Stimulated activated naive CD4-positive, alpha-beta T cell (primary cell): ENCODE measurements around the gene METTL15.
"Not testable (repeated sequence)": the region's sequence is repeated elsewhere in the genome, so short reads cannot be mapped to it uniquely, and the experiment has no call there.

Source experiments
- DNase-seq, 6 experiments: peaks; one replicate each; lab custom pipeline; 2025; lab: John Stamatoyannopoulos, UW

The METTL15 gene

DNA sequence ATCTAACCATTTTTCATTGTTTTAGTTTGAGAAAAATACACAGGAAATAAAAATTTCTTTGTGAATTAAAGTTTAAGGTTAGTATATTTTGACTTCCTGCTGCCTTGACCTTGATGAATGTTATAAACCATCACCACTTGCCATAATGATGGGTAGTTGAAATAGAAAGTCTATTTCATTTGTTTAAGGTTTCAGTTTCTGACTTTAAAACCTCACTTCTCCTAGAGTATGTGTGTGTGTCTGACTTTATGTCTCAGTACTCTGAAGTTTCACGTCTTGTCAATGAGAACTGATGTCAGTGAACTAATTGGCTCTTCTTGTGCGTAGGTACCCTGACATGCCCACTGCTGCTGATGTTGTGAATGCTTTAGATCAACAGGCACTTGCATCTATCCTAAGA lies 188.2 kb downstream of the METTL15 start:
- no peak for DNase-seq

DNA sequence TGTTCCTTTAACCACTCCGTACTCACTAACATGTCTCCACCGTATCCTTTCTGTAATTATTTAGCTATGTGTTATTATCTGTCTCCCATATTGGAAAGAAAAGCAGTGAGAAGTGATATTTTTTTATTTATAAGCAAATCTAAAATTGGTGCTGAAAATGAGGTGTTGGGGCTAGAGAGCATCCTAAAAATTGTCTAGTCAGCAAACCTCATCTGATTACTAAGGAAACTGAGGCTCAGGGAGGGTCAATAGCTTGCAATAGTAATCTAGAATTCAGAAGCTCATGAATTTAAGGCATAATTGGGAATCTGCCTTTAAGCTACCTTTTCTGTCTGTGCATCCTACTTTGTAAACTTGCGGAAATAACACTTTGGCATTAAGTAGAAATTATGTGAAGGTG lies 190.0 kb downstream of the METTL15 start:
- DNase-seq, result no peak

DNA sequence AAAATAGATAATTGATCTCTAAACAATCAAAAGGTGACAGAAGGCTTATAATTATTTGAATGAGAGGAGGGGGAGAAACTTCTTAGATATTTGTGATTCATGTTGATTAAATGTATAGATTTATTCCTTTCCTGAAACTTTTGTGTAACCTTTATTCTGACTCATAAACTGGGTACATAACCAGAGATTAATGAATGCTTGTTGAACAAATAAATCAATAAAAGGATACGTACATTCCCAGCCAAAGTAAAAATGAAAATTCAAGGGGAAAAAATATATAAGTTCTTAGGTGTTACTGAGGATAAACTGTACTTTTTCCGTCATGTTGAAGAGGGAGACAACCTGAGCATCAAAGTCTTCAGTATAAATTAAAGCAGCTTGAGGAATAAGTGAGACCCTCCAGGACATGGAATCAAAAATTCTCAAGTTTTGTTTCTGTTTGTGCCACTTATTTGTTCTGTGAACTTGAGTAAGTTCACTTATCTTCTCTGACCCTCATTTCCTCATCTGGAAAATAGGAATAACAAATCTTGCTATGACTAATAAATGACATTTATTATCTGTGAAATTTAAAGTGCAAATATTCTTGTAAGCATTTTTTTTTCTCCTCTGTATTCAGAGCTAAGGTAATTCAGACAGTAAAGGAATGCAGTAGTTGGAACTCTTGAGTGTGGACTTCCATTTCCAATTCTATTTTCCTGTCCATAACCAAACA lies 195.4 kb downstream of the METTL15 start:
- DNase-seq, result no peak

DNA sequence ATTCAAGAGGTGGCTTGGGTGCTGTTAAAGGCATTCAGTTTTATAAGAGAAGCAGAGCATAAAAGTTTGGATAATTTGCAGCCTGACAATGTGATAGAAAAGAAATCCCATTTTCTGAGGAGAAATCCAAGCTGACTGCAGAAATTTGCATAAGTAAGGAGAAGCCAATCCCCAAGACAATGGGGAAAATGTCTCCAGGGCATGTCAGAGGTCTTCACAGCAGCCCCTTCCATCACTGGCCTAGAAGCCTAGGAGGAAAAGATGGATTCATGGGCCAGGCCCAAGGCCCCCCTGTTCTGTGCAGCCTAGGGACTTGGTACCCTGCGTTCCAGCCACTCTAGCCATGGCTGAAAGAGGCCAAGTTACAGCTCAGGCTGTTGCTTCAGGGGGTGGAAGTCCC lies 207.3 kb downstream of the METTL15 start:
- DNase-seq, result no peak

GRCh38 chr11:28318871-28319270 lies 210.7 kb downstream of the METTL15 start:
- no peak for DNase-seq

DNA sequence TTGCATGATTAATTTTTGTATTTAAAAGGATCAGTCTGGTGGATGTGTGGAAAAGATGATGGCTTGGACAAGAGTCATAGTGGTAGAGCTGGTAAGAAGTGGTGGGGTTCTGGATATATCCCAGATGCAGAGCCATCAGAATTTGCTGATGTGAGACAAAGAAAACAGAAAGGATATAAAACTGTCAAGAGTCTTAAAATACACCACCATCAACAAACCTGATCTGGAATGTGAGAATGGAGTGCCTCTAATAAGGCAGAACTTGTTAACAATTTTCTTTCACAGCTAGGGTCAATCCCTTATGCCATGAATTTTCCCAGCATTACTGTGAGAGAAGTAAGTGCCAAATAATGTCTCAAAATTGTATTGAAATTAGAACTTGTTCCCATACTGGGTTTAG lies 215.4 kb downstream of the METTL15 start:
- no peak for DNase-seq

DNA sequence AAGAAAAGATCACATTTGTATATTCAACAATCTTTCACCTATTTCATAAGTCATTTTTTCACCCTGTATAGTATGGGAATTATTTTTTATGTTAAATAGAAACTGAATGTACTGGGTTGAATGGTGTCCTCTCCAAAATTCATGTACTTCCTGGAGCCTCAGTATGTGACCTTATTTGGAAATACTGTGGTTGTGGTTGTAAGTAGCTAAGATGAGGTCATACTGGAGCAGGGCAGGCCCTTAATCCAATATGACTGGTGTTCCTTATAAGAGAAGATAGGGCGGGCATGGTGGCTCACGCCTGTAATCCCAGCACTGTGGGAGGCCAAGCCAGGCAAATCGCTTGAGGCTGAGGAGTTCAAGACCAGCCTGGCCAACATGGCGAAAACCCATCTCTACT lies 224.2 kb downstream of the METTL15 start:
- DNase-seq, result not testable (repeated sequence)

DNA sequence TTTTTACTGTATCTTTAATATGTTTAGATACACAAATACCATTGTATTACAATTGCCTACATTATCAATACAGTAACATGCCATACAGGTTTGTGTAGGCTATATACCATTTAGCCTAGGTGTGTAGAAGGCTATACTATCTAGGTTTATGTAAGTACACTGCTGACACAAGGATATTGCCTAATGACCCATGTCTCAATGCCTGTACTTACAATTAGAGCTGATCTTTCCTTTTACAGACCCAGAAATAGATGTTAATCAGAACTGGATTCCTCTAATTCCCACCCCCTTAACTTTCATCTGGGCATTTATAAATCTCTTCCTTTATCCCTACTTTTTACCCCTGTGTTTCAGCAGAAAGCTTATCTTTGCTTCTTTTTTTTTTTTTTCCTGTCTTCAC lies 229.5 kb downstream of the METTL15 start:
- no peak for DNase-seq

DNA sequence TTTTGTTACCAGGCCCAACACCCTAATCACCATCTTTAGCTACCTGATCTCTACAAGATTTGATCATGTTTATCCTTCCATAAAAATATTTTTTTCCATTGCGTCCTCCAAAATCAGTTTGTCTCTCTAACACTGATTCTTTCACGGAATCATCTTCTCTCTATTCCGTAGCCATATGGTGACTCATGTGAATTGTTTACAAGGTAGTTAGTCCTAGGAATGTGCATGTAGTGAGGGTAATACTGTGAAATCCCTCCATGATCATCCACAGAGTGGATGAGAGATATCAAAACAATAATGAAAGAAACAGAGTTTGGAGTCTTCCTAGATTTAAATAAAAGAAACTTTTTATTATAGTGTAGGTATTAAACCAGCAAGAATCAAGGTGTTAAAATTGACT lies 230.2 kb downstream of the METTL15 start:
- no peak for DNase-seq

DNA sequence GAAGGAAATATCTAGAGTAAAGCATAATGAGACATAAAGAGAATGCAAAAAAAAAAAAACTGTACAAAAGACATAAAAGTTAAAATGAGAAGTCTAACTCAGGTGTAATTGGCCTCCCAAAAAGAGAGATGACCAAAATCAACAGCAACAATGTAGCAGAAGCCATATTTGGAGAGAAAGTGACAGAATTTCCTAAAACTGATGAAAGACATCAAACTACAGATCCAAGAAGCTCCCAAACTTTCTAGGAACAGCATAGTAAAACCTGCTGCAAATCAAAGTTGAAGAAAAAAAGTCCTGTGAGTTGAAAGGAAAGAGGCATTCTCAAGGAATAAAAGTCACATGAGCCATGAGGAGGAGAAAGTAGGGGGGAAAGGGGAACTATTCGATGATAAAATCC lies 231.3 kb downstream of the METTL15 start:
- no peak for DNase-seq

DNA sequence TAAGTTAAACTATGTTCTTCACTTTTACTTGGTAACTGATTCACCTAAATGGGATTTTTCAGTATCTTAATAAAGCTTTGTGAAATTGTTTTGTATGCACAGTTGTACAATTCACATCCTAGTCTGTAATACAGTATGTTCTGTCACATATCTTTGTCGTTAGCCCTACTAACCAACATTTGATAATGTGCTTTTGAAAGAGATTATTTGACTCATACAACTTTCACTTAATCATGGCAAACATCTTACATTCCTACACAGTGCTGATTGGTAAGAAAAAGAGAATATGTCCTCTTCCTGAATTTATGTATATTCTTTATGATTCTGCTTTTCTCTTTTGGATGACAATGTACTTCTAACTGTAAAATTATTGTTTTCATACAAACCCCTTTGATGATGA lies 234.5 kb downstream of the METTL15 start:
- DNase-seq, result no peak

GRCh38 chr11:28343304-28344233 lies 235.4 kb downstream of the METTL15 start:
- DNase-seq, result no peak

GRCh38 chr11:28346209-28346608 lies 238.0 kb downstream of the METTL15 start:
- DNase-seq, result no peak

DNA sequence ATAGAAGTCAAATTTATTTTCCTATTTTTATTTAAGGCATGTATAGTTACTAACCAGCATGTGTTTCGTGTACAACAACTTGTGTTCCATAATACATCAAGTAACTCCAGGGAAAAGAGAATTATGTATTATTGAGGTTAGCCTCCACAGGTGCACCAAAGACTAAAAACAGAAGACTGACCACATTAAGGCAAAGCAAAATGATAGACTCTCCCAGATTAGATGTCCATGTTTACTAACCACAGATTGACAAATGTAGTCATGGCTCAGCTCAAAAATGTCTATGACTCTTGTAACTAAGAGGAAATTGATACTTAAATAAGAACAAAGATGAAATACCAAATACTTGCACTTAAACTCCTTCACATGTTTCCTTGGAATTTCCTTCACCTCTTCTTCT lies 238.5 kb downstream of the METTL15 start:
- DNase-seq, result no peak

GRCh38 chr11:28347371-28347770 lies 239.2 kb downstream of the METTL15 start:
- DNase-seq, result no peak

DNA sequence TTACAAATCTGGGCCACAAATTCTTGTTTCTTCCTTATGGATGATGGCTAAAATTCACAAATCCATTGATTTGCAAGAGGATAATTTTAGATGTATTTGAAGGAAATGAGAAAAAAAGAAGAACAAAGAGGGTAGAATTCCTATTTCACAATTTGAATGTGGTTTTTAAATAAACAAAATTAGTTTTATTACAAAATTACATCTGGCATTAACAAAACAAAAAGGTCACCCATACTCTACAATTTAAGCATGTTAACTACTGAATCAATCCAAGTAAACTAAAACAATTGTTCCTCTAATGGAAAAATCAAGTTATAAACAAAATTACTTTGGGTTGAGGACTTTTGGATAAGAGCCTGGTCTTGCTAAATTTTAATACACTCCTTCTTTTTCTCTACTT lies 242.0 kb downstream of the METTL15 start:
- DNase-seq, result no peak

GRCh38 chr11:28353991-28354390 lies 245.8 kb downstream of the METTL15 start:
- DNase-seq, result no peak

DNA sequence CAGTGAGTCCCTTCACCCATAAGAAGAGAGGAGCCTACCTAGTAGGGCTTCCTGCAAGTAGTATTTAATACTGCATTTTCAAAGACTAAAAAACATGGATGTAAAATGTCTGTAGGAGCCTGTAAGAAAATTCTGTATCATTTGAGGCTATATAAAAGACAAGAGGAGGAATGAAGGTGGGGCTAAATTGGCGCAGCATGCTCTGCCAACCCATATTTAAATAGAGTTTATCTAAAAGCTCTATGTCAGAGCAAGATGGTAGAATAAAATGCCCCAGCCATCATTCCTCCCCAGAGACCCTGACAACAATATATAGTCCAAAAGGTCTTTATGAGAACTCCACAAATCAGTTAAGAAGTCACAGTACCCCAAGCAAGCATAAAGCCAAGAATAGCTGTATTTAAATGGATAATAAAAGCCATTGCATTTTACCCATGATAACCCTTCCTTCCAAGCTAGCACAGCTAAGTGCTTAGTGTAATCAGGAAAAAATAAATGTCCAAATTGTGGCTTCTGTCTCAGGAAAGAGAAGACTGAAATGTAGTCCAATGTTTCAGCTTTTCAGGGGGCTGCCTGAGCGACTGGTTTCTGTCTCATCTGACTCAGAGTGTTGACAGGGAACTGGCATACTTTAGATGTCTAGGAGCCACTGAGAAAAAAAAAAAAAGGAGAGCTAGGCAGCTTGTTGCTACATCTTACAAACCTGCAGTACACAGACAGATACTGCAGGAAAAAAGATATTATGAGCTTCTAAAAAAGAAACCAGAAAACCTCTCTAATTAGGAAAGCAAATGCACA lies 258.6 kb downstream of the METTL15 start:
- DNase-seq, result no peak

- not testable (repeated sequence) for DNase-seq
Measured at GRCh38 chr11:28378095-28378494, 269.9 kb downstream of the METTL15 start.
